ENCODE measurements around the gene PPP1R11.
A peak's percentile ranks its signal among the peaks of the same experiment; 100 is the strongest.

The PPP1R11 gene

DNA sequence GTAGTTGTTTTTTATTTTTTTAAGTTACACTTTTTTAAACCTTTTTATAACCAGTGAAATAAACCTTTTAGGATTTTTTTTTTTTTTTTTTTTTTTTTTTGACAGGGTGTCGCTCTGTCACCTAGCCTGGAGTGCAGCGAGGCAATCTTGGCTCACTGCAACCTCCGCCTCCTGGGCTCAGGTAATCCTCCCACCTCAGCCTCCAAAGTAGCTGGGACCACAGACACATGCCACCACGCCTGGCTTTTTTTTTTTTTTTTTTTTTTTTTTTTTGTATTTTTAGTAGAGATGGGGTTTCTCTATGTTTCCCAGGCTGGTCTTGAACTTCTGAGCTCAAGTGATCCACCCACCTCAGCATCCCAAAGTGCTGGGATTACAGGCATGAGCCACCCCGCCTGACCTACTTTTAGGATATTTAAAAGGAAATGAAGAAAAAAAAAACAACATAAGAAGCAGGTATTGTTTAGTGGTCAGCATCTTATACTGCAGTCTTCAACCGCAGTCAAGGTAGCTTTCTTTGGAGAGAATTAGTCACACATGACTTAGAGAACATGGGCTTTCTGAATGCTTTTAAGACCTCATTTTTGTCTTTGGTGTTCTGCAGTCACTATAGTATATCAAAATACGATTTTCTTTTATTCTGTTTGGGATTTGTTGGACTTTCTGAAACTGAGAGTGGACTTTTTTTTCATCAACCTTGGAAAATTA, 4.4 kb upstream of the PPP1R11 start:
- no peak for DNase-seq

DNA sequence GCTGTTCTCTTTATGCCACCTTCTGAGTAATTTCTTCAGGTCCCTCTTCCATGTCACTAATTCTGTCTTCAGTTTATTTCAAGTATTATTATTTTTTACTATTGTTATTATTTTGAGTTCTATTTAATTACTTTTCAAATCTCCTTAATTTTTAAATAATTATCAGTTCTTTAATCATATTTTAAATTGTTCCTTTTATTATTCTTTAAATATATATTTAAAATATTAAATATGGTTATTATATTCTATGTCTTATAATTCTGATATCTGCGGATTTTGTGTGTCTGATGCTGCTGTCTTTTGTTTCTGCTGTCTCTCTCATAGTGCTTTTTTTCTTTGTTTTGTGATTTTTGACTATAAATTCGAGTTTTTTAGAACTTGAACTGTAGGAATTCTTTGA, 3.7 kb upstream of the PPP1R11 start:
- no peak for DNase-seq

DNA sequence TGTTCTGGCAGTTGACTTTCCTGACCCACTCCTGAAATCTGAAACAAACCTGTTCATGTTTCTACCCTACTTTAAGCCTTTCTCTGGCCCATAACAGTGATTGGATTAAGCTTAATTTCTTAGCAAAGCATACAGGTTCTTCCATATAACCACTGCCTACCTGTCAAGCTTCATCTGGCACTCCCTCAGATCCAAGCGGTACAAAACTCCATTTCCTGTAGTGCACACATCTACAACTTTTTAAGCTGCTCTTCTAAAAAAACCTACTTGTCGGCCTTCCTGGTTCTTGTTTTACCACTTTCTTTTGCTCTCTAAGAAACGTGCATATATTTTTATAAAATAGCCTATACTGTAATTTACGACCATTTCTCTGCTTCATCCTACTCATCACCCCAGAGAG, 916 bp upstream of the PPP1R11 start:
- no peak for DNase-seq

DNA sequence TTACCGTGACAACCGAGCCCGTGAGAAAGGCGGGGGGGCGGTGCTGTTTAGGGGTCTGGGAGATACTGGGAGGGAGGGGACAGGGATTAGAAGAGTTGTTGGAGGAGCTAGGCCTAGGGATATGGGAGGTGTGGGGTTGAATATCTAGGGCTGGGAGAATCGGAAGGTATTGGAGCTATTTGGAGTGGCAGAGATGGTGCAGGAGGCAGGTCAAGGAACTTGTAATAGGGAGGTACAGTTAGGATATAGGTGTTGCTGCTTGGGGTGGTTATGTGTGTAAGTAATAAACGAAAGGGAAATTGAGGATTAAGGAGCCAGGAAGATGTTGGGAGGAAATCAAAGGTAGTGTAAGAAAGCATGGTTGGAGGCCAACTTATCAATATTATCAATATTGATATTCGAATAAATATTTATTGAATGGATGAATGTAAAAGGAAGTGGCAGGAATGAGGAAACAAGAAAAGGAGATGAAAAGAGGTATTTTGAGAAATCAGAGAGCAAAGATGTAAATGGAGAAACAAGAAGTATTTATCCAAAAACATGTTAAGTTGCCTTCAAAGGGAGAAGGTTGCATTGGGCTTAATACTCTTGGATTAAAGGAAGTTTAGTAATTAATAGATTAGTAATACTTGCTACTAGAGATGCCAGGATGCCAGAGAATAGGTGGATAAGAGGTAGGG, 602 bp downstream of the PPP1R11 start:
- peak in 1 of 2 experiments; percentile 80 for DNase-seq

DNA sequence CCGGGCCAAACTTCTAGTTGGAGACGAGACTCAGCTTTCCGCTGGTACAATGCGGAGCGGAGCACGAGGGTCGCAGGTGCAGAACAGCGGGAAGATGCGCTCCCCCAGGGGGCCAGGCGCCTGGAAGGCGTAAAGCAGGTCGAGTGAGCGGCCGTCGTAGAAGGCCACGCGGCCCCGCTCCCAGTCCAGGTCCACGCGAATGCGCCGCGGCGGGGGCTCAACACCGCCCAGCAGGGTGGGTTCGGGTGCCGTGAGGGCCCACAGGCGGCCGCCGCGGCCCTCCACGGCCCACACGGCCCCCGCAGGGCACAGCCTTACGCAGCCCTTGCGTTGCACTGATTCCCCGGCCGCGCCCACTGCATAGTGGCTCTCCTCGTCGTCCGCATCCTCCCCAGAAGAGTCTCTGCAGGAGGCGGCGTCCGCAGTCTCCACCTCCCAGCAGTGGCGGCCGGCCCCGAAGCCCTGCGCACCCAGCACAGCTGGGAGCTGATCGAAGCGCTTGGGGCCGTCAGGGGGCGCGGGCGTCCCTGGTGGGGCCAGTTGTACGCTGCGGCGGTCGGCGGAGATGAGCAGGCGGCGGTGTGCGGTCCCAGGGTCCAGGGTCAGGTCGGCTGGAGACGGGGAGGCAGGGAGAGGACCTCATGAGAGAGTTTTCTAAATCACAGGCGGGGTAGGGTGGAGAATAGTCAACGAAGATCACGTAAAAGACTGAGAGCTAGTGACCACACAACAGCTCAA, 4.3 kb downstream of the PPP1R11 start:
- DNase-seq: no peak

DNA sequence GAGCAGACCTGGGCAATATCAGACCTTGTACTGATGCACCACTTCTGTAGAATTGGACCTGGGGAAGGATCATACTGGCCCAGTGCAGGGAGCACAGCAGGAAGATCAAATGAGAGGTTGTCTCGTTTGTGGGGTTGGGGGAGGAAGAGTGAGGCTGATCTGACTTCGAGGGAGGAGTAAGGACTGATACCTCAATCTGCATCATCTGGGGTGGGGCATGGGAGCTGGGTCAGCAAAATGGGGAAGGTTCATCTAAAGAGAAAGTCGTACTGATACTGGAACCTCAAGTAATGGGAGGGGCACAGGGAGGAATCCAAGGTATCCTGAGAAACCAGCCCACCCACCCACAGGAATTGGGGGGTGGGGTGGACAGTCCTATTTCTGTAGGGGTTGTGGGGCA, 4.9 kb downstream of the PPP1R11 start:
- no peak for DNase-seq

DNA sequence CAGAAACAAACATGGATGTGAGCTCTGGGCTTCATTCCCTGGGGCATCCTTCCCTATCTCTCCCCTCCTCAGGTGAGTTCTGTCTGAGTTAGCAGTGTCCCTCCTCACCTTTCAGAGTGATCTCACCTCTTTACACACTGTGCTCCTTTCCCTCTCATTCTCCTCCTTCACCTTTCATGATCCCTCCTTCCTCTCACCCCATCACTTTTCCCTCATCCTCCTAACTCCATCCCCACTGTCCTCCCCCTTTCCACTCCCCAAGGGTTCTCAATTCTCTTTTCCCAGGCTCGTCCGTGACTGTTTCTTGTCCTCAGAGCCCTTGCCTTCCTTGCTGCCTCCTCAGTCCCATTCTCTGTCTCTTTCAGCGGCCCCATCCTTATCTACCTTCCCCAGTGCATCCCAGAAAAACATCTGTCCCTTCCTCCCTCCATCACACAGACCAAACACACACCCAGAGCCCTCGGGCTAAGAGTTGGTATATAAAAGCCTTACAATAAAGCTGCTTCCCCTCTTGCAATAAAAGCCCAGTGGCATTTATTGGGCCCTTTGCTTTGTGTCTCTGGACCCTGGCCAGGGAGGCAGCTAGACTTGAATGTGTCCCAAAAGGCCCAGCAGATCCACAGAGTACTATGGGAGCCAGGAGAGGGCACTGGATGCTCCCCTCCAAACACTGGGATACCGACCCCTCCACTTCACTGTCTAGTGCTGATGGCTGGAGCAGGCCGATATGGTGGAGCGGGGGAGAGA, 6.7 kb downstream of the PPP1R11 start:
- no peak for DNase-seq

DNA sequence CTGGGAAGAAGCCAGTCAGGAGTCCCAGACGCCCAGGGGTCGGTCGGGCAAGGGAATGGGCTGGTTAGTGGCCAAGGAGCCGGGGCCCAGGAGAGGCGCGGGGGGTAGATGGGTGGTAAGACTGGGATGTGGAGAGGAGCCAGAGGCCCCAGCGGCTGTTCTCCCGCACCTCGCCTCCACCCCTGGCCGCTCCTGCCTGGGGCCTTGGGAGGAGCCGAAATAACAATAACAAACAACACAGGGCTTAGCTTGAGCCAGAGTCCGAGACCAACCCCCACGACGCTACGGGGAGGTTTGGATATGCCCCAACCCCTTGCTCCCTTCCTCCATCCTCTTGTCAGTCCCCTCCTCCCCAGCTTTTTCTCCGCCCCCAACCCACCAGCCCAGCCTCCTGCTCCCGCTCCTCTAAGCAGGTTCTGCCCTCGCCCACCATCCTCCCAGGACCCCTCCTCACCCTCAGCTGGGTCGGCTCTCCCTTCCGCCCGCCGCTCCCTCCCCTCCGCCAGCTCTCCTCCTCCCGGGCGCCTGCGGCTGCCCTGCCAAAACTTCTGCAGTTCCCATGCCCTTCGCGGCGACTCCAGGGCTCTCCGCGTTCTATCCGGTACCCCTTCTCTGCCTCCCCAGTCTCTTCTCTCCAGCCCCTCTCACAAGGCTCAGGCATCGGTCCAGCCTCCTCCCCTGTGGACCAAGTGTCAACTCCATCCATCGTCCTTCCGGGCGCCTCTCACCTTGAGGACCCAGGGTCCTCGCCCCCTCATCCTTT, 7.5 kb downstream of the PPP1R11 start:
- DNase-seq: no peak

DNA sequence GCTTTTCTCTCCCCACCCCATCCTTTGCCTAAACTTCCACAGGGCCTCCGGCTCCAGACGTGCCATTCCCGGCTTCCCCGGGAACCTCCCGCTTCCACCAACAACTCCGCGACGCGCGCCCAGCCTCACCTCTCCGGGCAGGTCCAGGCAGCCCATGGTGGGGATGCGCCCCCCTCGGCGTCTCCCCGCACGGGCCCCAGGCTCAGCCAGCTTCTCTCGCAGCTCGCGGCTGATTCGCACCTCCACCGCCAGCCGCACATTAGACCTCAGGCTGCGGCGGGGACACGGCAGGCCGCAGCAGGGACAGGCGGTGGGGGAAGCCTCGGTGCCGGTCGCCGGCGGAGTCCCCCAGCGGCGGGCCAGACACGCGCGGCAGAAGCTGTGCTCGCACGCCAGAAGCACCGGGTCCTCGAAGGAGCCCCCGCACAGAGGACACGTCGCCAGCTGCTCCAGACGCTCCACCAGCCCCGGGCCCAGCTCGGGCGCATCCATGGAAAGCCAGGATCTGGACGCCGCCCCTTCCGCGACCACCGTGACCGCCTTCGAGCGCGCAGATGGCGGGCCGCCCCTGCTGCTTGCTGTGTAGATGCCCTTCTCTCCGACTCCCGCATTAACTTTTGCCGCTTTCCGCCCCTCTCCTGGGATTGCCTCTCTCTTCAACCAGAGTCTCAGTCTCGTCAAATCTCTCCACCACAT, 8.2 kb downstream of the PPP1R11 start, which contains the start of gene RNF39:
RNF39 (minus strand) TSS at position 676 of the 696 bp plus-strand sequence; CDS start at position 492, 184 bp downstream.
- DNase-seq: no peak

DNA sequence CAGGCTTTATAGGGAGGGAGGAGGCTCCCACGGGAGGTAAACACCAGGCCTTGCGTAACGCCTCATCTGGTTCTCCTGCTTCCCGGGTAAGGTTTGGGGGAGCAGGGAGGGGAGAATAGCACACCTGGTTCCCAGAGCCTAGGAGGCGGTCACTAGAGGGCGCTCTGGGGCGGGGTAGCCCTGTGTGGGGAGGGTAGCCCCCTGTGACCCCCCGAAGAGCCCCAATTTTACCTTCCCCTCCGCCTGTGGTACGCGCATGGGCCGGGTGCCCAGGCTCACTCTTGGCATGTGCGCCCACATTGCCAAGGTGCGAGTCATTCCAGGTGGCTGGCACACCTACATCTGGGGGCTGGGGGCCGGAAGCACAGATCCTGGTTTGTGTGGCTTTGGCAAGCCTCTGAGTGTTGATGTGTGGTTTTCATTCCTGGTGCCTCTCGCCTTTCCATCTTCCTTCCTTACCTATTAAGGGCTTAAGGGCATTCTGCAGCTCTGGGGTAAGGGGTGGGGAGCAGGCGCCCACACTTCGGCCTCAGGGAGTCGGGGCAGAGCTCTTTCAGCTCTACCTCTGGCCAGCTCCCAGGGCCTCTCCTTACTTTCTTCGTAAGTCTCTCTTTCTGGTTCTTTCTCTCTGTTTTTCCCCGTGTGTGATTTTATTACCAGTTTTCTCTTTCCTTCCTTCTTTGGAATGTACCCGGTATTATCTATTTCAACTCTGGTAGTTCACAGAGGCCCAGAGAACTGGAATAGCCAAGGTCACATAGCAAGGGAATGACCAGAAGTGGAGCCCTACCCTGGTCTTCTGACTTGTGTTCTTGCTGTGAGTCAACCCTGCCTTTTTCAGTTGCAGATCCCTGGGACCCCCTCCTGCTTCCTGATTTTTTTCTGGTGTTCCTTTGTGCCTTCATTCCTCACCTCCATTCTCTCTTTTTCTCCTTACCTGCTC, 9.1 kb downstream of the PPP1R11 start:
- DNase-seq: no peak

DNA sequence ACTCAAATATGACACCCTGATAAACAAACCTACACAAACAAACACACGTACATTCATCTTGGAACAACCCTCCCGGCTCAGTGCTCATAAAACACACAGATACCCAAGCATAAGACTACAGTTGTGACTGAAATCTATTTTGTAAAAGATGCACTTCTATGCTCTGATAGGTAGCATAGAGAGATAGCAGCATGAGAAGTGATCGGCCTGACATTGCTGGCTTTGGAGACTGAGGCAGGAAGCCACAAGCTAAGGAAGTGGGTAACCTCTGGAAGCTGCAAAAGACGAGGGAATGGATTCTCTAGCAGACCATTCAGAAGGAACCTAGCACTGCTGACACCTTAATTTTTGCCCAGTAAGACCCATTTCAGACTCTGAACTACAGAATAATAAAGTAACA, 10.2 kb downstream of the PPP1R11 start:
- no peak for DNase-seq

DNA sequence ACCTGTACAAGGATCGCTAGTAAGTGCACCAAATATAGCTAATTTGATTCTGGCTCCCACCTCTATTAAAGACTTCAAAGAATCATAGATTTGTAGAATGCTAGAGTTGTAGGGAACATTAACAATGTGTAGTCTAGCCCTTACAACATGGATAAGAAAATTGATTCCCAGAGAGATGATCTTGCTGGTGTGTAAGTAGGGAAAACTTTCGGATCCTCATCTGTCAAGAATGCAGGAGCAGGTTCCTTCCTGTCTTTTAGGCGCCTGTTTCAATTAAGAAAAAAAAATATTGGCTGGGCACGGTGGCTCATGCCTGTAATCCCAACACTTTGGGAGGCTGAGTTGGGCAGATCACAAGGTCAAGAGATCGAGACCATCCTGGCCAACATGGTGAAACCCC, 20.9 kb downstream of the PPP1R11 start:
- DNase-seq: no peak

DNA sequence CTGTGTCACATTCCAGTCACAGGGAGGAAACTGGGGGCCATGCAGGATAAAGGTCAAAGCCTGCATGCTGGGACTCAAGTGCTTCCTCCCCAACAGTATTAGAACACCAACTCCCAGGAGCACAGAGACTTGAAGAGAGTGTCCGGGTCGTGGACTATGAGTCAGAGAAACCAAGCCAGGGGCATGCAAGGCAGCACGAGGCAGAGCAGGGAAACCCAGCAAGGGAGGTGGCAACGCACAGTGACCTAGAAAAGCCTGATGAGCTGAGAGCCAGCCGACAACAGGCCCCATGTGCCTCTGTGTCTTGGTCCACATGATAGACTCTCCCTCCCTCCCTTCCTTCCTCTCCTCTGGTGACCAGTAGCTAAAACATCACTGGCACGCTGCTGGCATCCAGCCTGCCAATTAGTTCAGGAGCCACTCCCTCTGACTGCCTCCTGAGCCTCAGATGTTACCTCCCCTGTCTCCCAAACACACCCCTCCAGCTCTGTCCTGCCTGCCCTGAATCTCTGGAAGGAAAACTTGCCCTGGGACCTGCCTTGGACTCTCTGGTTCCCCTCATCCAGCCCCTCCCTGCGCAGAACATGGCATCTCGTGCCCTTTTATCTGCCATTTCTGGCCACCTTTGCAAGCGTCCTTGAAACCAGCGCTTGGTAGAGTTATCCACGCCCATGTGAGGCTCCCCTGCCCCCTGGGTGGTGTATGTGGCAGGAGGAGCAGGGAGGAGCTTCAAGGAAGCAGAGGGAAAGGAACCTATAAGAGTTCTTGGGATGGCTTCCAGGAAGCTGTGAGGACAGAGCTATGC, 24.8 kb downstream of the PPP1R11 start:
- no peak for DNase-seq

DNA sequence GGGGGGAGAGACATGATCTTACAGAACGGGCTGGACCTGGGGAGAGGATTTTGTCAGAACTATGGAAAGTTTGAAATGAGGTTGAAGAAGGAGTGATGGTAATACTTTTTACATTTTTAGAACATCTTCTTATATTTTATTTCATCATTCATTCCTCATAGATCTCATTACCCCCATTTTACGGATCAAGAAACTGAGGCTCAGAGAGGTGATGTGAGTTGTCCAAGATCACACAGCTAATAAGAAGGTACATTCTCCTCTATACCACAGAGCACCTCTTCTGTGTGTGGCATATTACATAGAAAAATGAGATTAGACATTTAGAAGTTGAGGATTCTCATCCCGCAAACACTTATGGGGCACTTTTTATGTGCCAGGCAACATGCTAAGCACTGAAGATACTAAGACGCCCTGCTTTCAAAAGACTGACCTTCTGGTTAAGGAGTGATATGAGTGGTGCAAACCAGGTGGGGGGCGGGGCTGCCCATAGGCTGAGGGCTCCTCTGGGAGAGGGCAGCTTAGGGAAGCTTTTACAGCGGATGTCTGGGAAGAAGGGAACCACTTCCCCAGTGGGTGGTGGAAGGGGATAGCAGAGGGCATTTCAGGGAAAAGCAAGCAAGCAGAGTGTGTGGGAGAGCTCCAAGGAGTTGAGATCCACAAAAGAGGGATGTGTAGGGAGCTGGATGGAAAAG, 26.0 kb downstream of the PPP1R11 start:
- DNase-seq: no peak

DNA sequence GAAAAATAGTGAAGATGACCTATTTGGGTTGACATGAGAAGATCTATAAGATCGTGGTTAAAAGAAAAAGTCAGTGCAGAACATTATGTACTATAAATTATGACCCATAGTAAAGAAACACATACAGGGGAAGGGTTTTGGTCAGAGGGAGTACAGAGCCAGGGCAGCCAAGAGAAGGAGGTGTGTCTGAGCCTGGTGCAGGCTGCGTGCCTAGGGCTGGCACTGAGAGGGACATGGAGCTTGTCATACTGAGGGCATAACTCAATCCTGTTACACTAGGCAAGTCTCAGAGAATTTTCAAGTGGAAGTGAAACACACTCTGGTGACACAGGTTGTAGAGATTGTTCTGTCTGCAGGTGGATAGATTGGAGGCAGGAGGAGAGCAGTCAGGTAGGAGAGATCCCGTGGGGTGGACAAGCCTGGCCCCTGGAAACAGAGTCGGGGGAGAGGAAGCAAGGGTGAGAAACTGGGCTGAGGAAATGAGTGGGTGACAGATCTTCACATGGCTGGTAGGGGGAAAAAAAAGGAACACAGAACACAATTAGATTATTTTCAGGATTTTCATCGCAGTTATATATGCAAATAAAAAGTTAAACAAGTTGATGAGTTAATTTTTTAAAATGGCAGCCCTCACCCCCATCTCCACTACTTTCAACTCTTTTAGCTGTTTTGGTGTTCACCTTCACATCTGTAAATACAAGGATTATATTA, 27.1 kb downstream of the PPP1R11 start:
- DNase-seq: no peak

DNA sequence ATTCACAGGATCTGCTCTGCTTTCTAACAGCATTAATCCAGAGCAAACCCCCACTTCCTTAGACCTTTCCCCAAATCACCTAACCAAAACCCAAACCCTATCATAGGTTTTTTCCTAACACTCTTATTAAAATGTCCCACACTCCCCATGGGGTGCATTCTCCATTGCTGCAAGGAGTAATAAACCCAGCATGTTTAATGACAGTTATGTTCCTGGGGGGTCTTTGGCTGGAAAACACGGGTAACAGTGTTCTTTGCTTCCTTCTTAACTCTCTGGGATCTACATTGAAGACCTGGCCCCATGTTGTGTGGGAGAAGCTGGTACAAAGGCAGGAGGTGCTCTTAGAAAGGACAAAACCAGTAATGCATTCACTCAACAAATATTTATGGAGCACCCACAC, 29.8 kb downstream of the PPP1R11 start:
- DNase-seq: no peak

DNA sequence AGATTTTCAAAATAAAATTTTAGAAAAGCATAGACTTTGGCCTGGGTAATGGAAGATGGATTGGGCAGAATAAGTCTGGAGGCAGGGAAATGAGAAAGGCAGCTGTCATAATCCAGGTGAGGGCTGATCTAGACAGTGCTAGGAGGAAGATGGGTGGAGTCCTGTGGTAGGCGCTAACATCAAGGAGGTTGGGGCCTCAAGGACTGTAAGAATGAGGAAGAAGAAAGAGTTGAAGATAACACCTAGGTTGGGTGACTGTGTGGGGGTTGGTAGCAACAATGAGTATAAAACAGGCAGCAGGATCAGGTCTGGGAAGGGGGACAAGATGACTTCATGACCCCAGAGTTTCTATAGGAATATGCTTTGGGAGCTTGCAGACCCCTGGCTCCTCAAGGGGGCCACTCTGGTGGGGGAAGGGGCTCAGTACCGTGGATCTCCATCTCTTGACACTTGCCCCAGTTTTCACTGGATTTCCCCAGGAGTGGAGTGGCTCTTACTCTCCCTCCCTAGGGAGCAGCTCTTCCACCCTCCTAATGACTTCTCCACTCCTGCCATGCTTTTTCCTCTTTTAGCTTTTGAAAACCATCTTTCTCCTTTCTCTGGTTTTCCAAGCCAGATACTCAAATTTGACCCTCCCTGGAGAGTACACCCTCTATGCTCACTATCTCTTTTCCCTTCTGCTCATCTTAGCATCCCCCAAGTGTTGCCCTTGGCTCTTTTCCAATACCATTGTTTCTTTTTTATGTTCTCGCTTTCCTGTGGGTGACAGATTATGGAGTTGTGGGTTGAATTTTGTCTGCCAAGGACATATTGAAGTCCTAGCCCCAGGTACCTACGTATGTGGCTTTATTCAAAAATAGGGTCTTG, 31.1 kb downstream of the PPP1R11 start:
- DNase-seq: no peak
